HepG2 (cell line): ENCODE results near the gene GMPPA. TPM values are rescaled to one million over a fixed set of nuclear protein-coding genes. Genes with fewer than 3 reads are reported as not detected.
A peak's percentile ranks its signal among the peaks of the same experiment; 100 is the strongest.

Experiments used
- BRCA1 ChIP-seq: sonication (generic); formaldehyde crosslinking; IDR thresholded peaks from 2 replicates; pipeline ENCODE4 v1.4.0; 2020; ENCODE audit warnings: missing genetic modification reagents
- ESRRA ChIP-seq: sonication (generic); formaldehyde crosslinking; IDR thresholded peaks from 2 replicates; pipeline ENCODE4 v1.5.1; 2020; ENCODE audit warnings: mild to moderate bottlenecking, low read depth, missing genetic modification reagents
- HOXD1 ChIP-seq: sonication (generic); formaldehyde crosslinking; IDR thresholded peaks from 2 replicates; pipeline ENCODE4 v1.5.0; 2020; ENCODE audit warnings: missing genetic modification reagents
- MAX ChIP-seq: IDR thresholded peaks from 2 replicates; pipeline ENCODE4 v1.6.1; 2012; ENCODE audit warnings: inconsistent platforms
- MYNN ChIP-seq: sonication (generic); formaldehyde crosslinking; IDR thresholded peaks from 2 replicates; pipeline ENCODE4 v1.4.0; 2020; ENCODE audit warnings: mild to moderate bottlenecking, low read depth, missing genetic modification reagents
- PCBP1 ChIP-seq: fragments of 200-400 bp; formaldehyde crosslinking; IDR thresholded peaks from 2 replicates; pipeline ENCODE4 v1.6.1; 2017; ENCODE audit warnings: mild to moderate bottlenecking, low read depth, low read length, borderline replicate concordance
- POLR2AphosphoS2 ChIP-seq: IDR thresholded peaks from 2 replicates; pipeline ENCODE4 v1.6.1; 2011; ENCODE audit warnings: low read depth, low read length, improper control_type of control experiment
- TBP ChIP-seq: sonication (generic); formaldehyde crosslinking; IDR thresholded peaks from 2 replicates; pipeline ENCODE4 v1.5.0; 2020; ENCODE audit warnings: missing genetic modification reagents
- ZBTB1 ChIP-seq: sonication (generic); formaldehyde crosslinking; IDR thresholded peaks from 2 replicates; pipeline ENCODE4 v1.4.0; 2020; ENCODE audit warnings: missing genetic modification reagents, borderline replicate concordance
- ZC3H13 ChIP-seq: sonication (generic); formaldehyde crosslinking; IDR thresholded peaks from 2 replicates; pipeline ENCODE4 v1.8.1; 2023; ENCODE audit warnings: mild to moderate bottlenecking, missing genetic modification reagents, moderate library complexity
- ZKSCAN5 ChIP-seq: sonication (generic); formaldehyde crosslinking; IDR thresholded peaks from 2 replicates; pipeline ENCODE4 v1.5.1; 2020; ENCODE audit warnings: mild to moderate bottlenecking, missing genetic modification reagents
- ZNF24 ChIP-seq: fragments of 450-650 bp; IDR thresholded peaks from 2 replicates; pipeline ENCODE4 v1.6.1; 2017; ENCODE audit warnings: antibody characterized with exemption, mild to moderate bottlenecking
- ZNF546 ChIP-seq: sonication (generic); formaldehyde crosslinking; conservative IDR thresholded peaks from 2 replicates; pipeline ENCODE4 v1.8.1; 2023; ENCODE audit warnings: mild to moderate bottlenecking, missing genetic modification reagents
- ZSCAN30 ChIP-seq: sonication (generic); formaldehyde crosslinking; IDR thresholded peaks from 2 replicates; pipeline ENCODE4 v1.5.0; 2020; ENCODE audit warnings: mild to moderate bottlenecking, missing genetic modification reagents
- polyA plus RNA-seq, 8 experiments: library from polyadenylated mRNA; depleted of rRNA in 3 of 8; stranded (reverse) in 7 of 8; unstranded in 1 of 8; fragments of >200 nt; fragmentation: Illumina TruSeq in 4 of 8; extraction: Trizol in 4 of 8; gene quantifications; 2 replicates each; pipeline versions ENCODE4 v1.2.1 to v1.2.3, GENCODE V29; 2011 to 2016; ENCODE audit warnings: low read depth in 4 of 8, missing spikeins in 1 of 8, mixed read lengths in 1 of 8; ENCODE audit not compliant: insufficient read depth in 1 of 8
- total RNA-seq, 5 experiments: library from RNA; depleted of rRNA; stranded (reverse); fragments of >200 nt; fragmentation: Illumina TruSeq; extraction: Trizol; gene quantifications; 2 replicates each; pipeline ENCODE4 v1.2.3, GENCODE V29; 2016; ENCODE audit warnings: low read depth in 1 of 5
- TF ChIP-seq, protein P1 (sequence below): IDR thresholded peaks from 2 replicates; pipeline ENCODE4 v1.6.1; 2016
- TF ChIP-seq, protein P2 (sequence below): sonication (generic); formaldehyde crosslinking; IDR thresholded peaks from 2 replicates; pipeline ENCODE4 v1.5.0; 2020; ENCODE audit warnings: mild to moderate bottlenecking, missing genetic modification reagents
- TF ChIP-seq, protein P3 (sequence below): sonication (generic); formaldehyde crosslinking; IDR thresholded peaks from 2 replicates; pipeline ENCODE4 v1.4.0; 2020; ENCODE audit warnings: missing genetic modification reagents, borderline replicate concordance
- TF ChIP-seq, protein P4 (sequence below): sonication (generic); formaldehyde crosslinking; conservative IDR thresholded peaks from 2 replicates; pipeline ENCODE4 v1.8.0; 2022; ENCODE audit warnings: missing genetic modification reagents
- TF ChIP-seq, protein P5 (sequence below): sonication (generic); formaldehyde crosslinking; IDR thresholded peaks from 2 replicates; pipeline ENCODE4 v1.4.0; 2020; ENCODE audit warnings: mild to moderate bottlenecking, missing genetic modification reagents, borderline replicate concordance
- TF ChIP-seq, protein P6 (sequence below): sonication (generic); formaldehyde crosslinking; IDR thresholded peaks from 2 replicates; pipeline ENCODE4 v1.5.0; 2020; ENCODE audit warnings: missing genetic modification reagents

Gene GMPPA
- total and polyA plus RNA-seq, 2 of the 13 experiments (the other 11 are each of a cell fraction or from before 2014, with no cell fraction given) = 81.1 to 106 TPM

GRCh38 chr2:219541611-219542180 is 43.0 kb downstream of the GMPPA start (continued):
- TF ChIP-seq, protein P1, sequence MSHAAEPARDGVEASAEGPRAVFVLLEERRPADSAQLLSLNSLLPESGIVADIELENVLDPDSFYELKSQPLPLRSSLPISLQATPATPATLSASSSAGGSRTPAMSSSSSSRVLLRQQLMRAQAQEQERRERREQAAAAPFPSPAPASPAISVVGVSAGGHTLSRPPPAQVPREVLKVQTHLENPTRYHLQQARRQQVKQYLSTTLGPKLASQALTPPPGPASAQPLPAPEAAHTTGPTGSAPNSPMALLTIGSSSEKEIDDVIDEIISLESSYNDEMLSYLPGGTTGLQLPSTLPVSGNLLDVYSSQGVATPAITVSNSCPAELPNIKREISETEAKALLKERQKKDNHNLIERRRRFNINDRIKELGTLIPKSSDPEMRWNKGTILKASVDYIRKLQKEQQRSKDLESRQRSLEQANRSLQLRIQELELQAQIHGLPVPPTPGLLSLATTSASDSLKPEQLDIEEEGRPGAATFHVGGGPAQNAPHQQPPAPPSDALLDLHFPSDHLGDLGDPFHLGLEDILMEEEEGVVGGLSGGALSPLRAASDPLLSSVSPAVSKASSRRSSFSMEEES (CRISPR knock-in tag) = 0 out of 2 replicates have a peak, but pooled peaks have one; percentile 12
- TF ChIP-seq ZSCAN30 (no peak), ZBTB1 (CRISPR knock-in tag) (no peak), PCBP1 (no peak), ZNF24 (no peak), BRCA1 (CRISPR knock-in tag) (0 out of 2 replicates have a peak, but pooled peaks have one; percentile 63), ZKSCAN5 (CRISPR knock-in tag) (no peak), POLR2AphosphoS2 (no peak), ZNF546 (CRISPR knock-in tag) (peak; percentile 92; the same call in 1 of the 2 replicates), HOXD1 (CRISPR knock-in tag) (peak; percentile 84; the same call in 1 of the 2 replicates), MYNN (CRISPR knock-in tag) (no peak), ZC3H13 (CRISPR knock-in tag) (peak; percentile 75), MAX (peak; percentile 88), TBP (CRISPR knock-in tag) (no peak), ESRRA (CRISPR knock-in tag) (peak; percentile 64)
- TF ChIP-seq, protein P2, sequence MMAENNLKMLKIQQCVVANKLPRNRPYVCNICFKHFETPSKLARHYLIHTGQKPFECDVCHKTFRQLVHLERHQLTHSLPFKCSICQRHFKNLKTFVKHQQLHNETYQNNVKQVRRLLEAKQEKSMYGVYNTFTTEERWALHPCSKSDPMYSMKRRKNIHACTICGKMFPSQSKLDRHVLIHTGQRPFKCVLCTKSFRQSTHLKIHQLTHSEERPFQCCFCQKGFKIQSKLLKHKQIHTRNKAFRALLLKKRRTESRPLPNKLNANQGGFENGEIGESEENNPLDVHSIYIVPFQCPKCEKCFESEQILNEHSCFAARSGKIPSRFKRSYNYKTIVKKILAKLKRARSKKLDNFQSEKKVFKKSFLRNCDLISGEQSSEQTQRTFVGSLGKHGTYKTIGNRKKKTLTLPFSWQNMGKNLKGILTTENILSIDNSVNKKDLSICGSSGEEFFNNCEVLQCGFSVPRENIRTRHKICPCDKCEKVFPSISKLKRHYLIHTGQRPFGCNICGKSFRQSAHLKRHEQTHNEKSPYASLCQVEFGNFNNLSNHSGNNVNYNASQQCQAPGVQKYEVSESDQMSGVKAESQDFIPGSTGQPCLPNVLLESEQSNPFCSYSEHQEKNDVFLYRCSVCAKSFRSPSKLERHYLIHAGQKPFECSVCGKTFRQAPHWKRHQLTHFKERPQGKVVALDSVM (CRISPR knock-in tag) = peak; percentile 36; the same call in 1 of the 2 replicates
- TF ChIP-seq, protein P3, sequence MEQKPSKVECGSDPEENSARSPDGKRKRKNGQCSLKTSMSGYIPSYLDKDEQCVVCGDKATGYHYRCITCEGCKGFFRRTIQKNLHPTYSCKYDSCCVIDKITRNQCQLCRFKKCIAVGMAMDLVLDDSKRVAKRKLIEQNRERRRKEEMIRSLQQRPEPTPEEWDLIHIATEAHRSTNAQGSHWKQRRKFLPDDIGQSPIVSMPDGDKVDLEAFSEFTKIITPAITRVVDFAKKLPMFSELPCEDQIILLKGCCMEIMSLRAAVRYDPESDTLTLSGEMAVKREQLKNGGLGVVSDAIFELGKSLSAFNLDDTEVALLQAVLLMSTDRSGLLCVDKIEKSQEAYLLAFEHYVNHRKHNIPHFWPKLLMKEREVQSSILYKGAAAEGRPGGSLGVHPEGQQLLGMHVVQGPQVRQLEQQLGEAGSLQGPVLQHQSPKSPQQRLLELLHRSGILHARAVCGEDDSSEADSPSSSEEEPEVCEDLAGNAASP (CRISPR knock-in tag) = no peak
- TF ChIP-seq, protein P4, sequence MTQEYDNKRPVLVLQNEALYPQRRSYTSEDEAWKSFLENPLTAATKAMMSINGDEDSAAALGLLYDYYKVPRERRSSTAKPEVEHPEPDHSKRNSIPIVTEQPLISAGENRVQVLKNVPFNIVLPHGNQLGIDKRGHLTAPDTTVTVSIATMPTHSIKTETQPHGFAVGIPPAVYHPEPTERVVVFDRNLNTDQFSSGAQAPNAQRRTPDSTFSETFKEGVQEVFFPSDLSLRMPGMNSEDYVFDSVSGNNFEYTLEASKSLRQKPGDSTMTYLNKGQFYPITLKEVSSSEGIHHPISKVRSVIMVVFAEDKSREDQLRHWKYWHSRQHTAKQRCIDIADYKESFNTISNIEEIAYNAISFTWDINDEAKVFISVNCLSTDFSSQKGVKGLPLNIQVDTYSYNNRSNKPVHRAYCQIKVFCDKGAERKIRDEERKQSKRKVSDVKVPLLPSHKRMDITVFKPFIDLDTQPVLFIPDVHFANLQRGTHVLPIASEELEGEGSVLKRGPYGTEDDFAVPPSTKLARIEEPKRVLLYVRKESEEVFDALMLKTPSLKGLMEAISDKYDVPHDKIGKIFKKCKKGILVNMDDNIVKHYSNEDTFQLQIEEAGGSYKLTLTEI (CRISPR knock-in tag) = no peak
- TF ChIP-seq, protein P5, sequence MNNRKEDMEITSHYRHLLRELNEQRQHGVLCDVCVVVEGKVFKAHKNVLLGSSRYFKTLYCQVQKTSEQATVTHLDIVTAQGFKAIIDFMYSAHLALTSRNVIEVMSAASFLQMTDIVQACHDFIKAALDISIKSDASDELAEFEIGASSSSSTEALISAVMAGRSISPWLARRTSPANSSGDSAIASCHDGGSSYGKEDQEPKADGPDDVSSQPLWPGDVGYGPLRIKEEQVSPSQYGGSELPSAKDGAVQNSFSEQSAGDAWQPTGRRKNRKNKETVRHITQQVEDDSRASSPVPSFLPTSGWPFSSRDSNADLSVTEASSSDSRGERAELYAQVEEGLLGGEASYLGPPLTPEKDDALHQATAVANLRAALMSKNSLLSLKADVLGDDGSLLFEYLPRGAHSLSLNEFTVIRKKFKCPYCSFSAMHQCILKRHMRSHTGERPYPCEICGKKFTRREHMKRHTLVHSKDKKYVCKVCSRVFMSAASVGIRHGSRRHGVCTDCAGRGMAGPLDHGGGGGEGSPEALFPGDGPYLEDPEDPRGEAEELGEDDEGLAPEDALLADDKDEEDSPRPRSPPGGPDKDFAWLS (CRISPR knock-in tag) = peak; percentile 91; the same call in 1 of the 2 replicates
- TF ChIP-seq, protein P6, sequence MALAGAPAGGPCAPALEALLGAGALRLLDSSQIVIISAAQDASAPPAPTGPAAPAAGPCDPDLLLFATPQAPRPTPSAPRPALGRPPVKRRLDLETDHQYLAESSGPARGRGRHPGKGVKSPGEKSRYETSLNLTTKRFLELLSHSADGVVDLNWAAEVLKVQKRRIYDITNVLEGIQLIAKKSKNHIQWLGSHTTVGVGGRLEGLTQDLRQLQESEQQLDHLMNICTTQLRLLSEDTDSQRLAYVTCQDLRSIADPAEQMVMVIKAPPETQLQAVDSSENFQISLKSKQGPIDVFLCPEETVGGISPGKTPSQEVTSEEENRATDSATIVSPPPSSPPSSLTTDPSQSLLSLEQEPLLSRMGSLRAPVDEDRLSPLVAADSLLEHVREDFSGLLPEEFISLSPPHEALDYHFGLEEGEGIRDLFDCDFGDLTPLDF = no peak
